GM23248 (cell line): ENCODE results near the gene GLB1L2. TPM values are rescaled to one million over a fixed set of nuclear protein-coding genes. Genes with fewer than 3 reads are reported as not detected.

ENCODE experiments used
- DNase-seq: peaks from one replicate; pipeline ENCODE4 v3.0.0-alpha.2; 2015
- H2AFZ ChIP-seq: fragments of 200-600 bp; sonication (generic); 2 replicates; pipeline ENCODE4 v1.6.1; 2016; ENCODE audit warnings: antibody characterized with exemption
- H3F3A ChIP-seq: fragments of 200-600 bp; sonication (generic); 2 replicates; pipeline ENCODE4 v1.6.1; 2016; ENCODE audit warnings: mild to moderate bottlenecking, antibody characterized with exemption, mixed run types; ENCODE audit not compliant: insufficient read depth
- H3K27ac ChIP-seq: fragments of 200-600 bp; sonication (generic); 2 replicates; pipeline ENCODE4 v1.5.1; 2016; ENCODE audit warnings: mild to moderate bottlenecking
- H3K27me3 ChIP-seq: fragments of 200-600 bp; sonication (generic); replicated peaks from 2 replicates; pipeline ENCODE4 v1.6.1; 2016; ENCODE audit warnings: mild to moderate bottlenecking; ENCODE audit not compliant: insufficient read depth
- H3K36me3 ChIP-seq: fragments of 200-600 bp; sonication (generic); 2 replicates; pipeline ENCODE4 v1.6.1; 2016; ENCODE audit warnings: low read depth, mild to moderate bottlenecking
- H3K4me1 ChIP-seq: fragments of 200-600 bp; sonication (generic); 2 replicates; pipeline ENCODE4 v1.6.1; 2016; ENCODE audit warnings: mild to moderate bottlenecking; ENCODE audit not compliant: insufficient read depth
- H3K4me2 ChIP-seq: fragments of 200-600 bp; sonication (generic); one replicate; pipeline ENCODE4 v1.6.1; 2016; ENCODE audit warnings: mild to moderate bottlenecking; ENCODE audit not compliant: unreplicated experiment
- H3K4me3 ChIP-seq: fragments of 200-600 bp; sonication (generic); 2 replicates; pipeline ENCODE4 v1.5.1; 2016; ENCODE audit warnings: mild to moderate bottlenecking
- H3K79me2 ChIP-seq: fragments of 200-600 bp; sonication (generic); 2 replicates; pipeline ENCODE4 v1.6.1; 2016; ENCODE audit warnings: mild to moderate bottlenecking; ENCODE audit not compliant: insufficient read depth
- H3K9ac ChIP-seq: fragments of 200-600 bp; sonication (generic); 2 replicates; pipeline ENCODE4 v1.6.1; 2016; ENCODE audit warnings: mild to moderate bottlenecking
- H3K9me2 ChIP-seq: fragments of 200-600 bp; sonication (generic); 2 replicates; pipeline ENCODE4 v1.6.1; 2016; ENCODE audit warnings: mixed run types, mild to moderate bottlenecking, moderate library complexity; ENCODE audit not compliant: insufficient read depth
- H3K9me3 ChIP-seq: fragments of 200-600 bp; sonication (generic); one replicate; pipeline ENCODE4 v1.6.1; 2017; ENCODE audit warnings: low read depth
- H4K20me1 ChIP-seq: fragments of 200-600 bp; sonication (generic); 2 replicates; pipeline ENCODE4 v1.6.0; 2016; ENCODE audit not compliant: insufficient read depth
- EZH2 ChIP-seq: fragments of 200-600 bp; sonication (generic); IDR thresholded peaks from 2 replicates; pipeline ENCODE4 v1.6.1; 2018; ENCODE audit warnings: antibody characterized with exemption, mild to moderate bottlenecking; ENCODE audit not compliant: insufficient read depth, poor library complexity, severe bottlenecking
- EZH2phosphoT487 ChIP-seq: fragments of 200-600 bp; sonication (generic); IDR thresholded peaks from 2 replicates; pipeline ENCODE4 v1.6.1; 2018; ENCODE audit warnings: antibody characterized with exemption, moderate library complexity, mild to moderate bottlenecking, low read depth; ENCODE audit not compliant: insufficient read depth
- WGBS, 2 experiments: methylation state at CpG; one replicate each; pipeline ENCODE4 v1.1.6; 2015 to 2017; ENCODE audit warnings: low lambda C conversion rate in 2 of 2, low coverage in 1 of 2; ENCODE audit errors: missing lambda C conversion rate in 2 of 2; 5-methylcytosine and 5-hydroxymethylcytosine counted together
- in situ Hi-C: fragments of 300-500 bp; cut with MboI; formaldehyde crosslinking; loops from 2 replicates; pipeline ENCODE4 v1.15.0; 2020
- polyA plus RNA-seq: library from polyadenylated mRNA; unstranded; fragments of >200 nt; fragmentation: Nextera tagmentation; extraction: Ambion mirVana; gene quantifications from 2 replicates; pipeline ENCODE4 v1.2.1, GENCODE V29; 2016
- total RNA-seq: library from RNA; depleted of rRNA; stranded (reverse); fragments of >200 nt; shearing (Covaris generic); gene quantifications from 2 replicates; pipeline ENCODE4 v1.2.3, GENCODE V29; 2014

Gene GLB1L2
- total and polyA plus RNA-seq, 2 experiments from 2014 or later = 0.11 TPM; not detected in 1

GRCh38 chr11:134363161-134363560 is 31.4 kb downstream of the GLB1L2 start:
- Histone ChIP-seq H3K36me3 (no peaks in the 10 kb centered on the region), H2AFZ (no peak overlapping the region), H3K79me2 (no peaks in the 10 kb centered on the region), H3K4me1 (no peaks in the 10 kb centered on the region), H3K27ac (no peak overlapping the region), H3K4me2 (no peak overlapping the region), H3F3A (no peaks in the 10 kb centered on the region), H4K20me1 (no peaks in the 10 kb centered on the region), H3K27me3 (no peaks in the 10 kb centered on the region), H3K9ac (no peak overlapping the region), H3K9me3 (no peaks in the 10 kb centered on the region), H3K4me3 (no peak overlapping the region), H3K9me2 (no peaks in the 10 kb centered on the region)
- no peak for DNase-seq
- TF ChIP-seq EZH2phosphoT487 = no peak
- 58 to 59% methylated on average over 9 of the region's 9 CpGs for WGBS, 2 experiments
- in situ Hi-C loops = no loop called here

GRCh38 chr11:134363592-134363991 is 31.8 kb downstream of the GLB1L2 start:
- no peaks in the 10 kb centered on the region for H3K36me3 ChIP-seq
- no peaks in the 10 kb centered on the region for H3K9me3 ChIP-seq
- no peaks in the 10 kb centered on the region for H3K4me1 ChIP-seq
- DNase-seq = no peak
- no peaks in the 10 kb centered on the region for H3K79me2 ChIP-seq
- WGBS, 2 experiments = 12 to 16% methylated on average over 7 of the region's 7 CpGs
- H3K9me2 ChIP-seq = no peaks in the 10 kb centered on the region
- no peaks in the 10 kb centered on the region for H4K20me1 ChIP-seq
- H3K4me3 ChIP-seq = no peak overlapping the region
- no peak overlapping the region for H3K27ac ChIP-seq
- no peaks in the 10 kb centered on the region for H3K27me3 ChIP-seq
- no peak for TF ChIP-seq EZH2
- TF ChIP-seq EZH2phosphoT487 = no peak
- no peak overlapping the region for H3K4me2 ChIP-seq
- no peaks in the 10 kb centered on the region for H3F3A ChIP-seq
- H2AFZ ChIP-seq = no peak overlapping the region
- in situ Hi-C loops = no loop called here
- H3K9ac ChIP-seq = no peak overlapping the region

- no peaks in the 10 kb centered on the region for H3K79me2 ChIP-seq
- in situ Hi-C loops = no loop called here
These were observed 32.5 kb downstream of the GLB1L2 start for GRCh38 chr11:134364261-134364660.

GRCh38 chr11:134365011-134365925 is 33.5 kb downstream of the GLB1L2 start:
- no peak for DNase-seq

More at GRCh38 chr11:134364261-134364660, 32.5 kb downstream of the GLB1L2 start:
- Histone ChIP-seq H3F3A (no peaks in the 10 kb centered on the region), H4K20me1 (no peaks in the 10 kb centered on the region), H3K4me3 (no peak overlapping the region), H3K9me3 (no peaks in the 10 kb centered on the region), H3K9me2 (no peaks in the 10 kb centered on the region), H3K27me3 (no peaks in the 10 kb centered on the region), H3K36me3 (no peaks in the 10 kb centered on the region), H3K4me2 (no peak overlapping the region), H3K9ac (no peak overlapping the region), H3K4me1 (no peaks in the 10 kb centered on the region), H2AFZ (no peak overlapping the region), H3K27ac (no peak overlapping the region)
- 40 to 46% methylated on average over 9 of the region's 9 CpGs for WGBS, 2 experiments
- DNase-seq = no peak
- TF ChIP-seq EZH2 (no peak), EZH2phosphoT487 (no peak)

More at GRCh38 chr11:134365011-134365925, 33.5 kb downstream of the GLB1L2 start:
- H3K79me2 ChIP-seq = no peaks in the 10 kb centered on the region
- TF ChIP-seq EZH2 = no peak
- TF ChIP-seq EZH2phosphoT487 = no peak
- no peaks in the 10 kb centered on the region for H3K9me2 ChIP-seq
- no peaks in the 10 kb centered on the region for H3K9me3 ChIP-seq
- H2AFZ ChIP-seq = no peak overlapping the region
- H3F3A ChIP-seq = no peaks in the 10 kb centered on the region
- in situ Hi-C loops = no loop called here
- H3K4me1 ChIP-seq = no peaks in the 10 kb centered on the region
- H3K4me3 ChIP-seq = no peak overlapping the region
- no peaks in the 10 kb centered on the region for H4K20me1 ChIP-seq
- H3K27ac ChIP-seq = no peak overlapping the region
- H3K4me2 ChIP-seq = no peak overlapping the region
- H3K9ac ChIP-seq = no peak overlapping the region
- H3K36me3 ChIP-seq = no peaks in the 10 kb centered on the region
- H3K27me3 ChIP-seq = no peaks in the 10 kb centered on the region
- 40 to 45% methylated on average over 21 to 22 of the region's 22 CpGs for WGBS, 2 experiments
